ENCODE results near the gene SLC25A51. TPM values are rescaled to one million over a fixed set of nuclear protein-coding genes. Genes with fewer than 3 reads are reported as not detected.

The SLC25A51 gene
- total RNA-seq, 1 experiment from 2014 or later: 12.9 TPM

DNA sequence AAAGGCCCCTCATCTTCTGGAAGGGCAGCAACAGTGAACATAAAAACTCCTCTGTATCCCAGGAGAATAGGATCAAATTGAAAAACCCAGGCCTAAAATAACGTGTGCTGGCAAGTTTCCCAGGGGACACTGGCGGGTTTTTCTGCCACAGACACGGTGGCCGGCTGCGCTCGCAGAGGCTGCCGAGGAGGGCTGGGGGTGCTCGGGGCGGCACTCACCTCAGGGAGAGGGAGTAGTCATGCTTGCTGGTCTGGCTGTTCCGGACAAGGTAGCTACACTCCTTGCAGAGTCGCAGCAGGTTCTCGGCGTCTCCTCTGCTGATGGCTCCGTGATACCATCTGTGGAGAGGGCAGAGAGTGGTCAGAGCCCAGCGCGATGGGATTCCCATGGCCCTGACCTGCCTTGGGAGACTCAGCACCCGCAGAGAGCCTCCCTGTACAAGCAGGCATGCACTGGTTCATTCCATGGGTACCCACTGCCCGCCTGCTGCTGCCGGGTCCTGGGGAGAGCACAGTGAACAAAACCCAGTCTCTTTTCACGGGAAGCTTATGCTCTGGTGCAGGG is 44.6 kb upstream of the SLC25A51 start:
- no CpG with 5 or more reads among the region's 20 CpGs for WGBS (ENCODE audit: extremely low coverage, insufficient read length, low lambda C conversion rate)
- no peaks in the 10 kb centered on the region for H3K79me2 ChIP-seq (ENCODE audit: insufficient read depth, low read length)
- Mint-ChIP-seq H3K27me3 (ENCODE audit: low read depth) (no peaks in the 10 kb centered on the region; the same call in 1 of the 2 replicates), H3K27ac (peak overlapping the region in 1 of 3 experiments; percentile 23; a peak in 2 of 7 replicates), H3K36me3 (ENCODE audit: insufficient read depth in 1 of 3, low read depth in 3 of 3) (peaks cover 3 to 54% (median 27%) of the 10 kb centered on the region in 3 experiments; a peak in 6 of 7 replicates), H3K4me1 (peaks cover 19% of the 10 kb centered on the region in 2 experiments), H3K9me3 (no peaks in the 10 kb centered on the region), H3K4me3 (no peak overlapping the region)
- H4K20me1 ChIP-seq (ENCODE audit: control insufficient read depth, insufficient read depth, insufficient read length): no peaks in the 10 kb centered on the region
- H4K5ac ChIP-seq (ENCODE audit: insufficient read length, low read depth, low read length): no peak overlapping the region
- H3K18ac ChIP-seq (ENCODE audit: insufficient read length, low read depth, low read length): no peak overlapping the region
- no peak overlapping the region for H2AK5ac ChIP-seq (ENCODE audit: insufficient read length, low read length)
- no peak overlapping the region for H3K4me2 ChIP-seq (ENCODE audit: insufficient read depth, insufficient read length, low read length)
- H2AFZ ChIP-seq (ENCODE audit: low read length): no peak overlapping the region
- no peak overlapping the region for H2BK120ac ChIP-seq (ENCODE audit: low read depth, low read length, poor library complexity, severe bottlenecking)
- H3K9ac ChIP-seq (ENCODE audit: extremely low read depth, insufficient read length, low read length): no peak overlapping the region
- H2BK5ac ChIP-seq (ENCODE audit: insufficient read length, low read length): no peak overlapping the region
- H2BK12ac ChIP-seq (ENCODE audit: insufficient read length, low read depth, low read length): no peak overlapping the region
- DNase-seq: no peak
- H3K4ac ChIP-seq (ENCODE audit: low read depth, low read length): no peak overlapping the region
- H3K9me3 ChIP-seq (ENCODE audit: control insufficient read depth, low read depth, low read length): no peaks in the 10 kb centered on the region
- no peaks in the 10 kb centered on the region for H3K27me3 ChIP-seq (ENCODE audit: insufficient read depth, low read length)
- no peak overlapping the region for H3K27ac ChIP-seq (ENCODE audit: insufficient read length, low read depth, low read length)
- TF ChIP-seq, protein P1, sequence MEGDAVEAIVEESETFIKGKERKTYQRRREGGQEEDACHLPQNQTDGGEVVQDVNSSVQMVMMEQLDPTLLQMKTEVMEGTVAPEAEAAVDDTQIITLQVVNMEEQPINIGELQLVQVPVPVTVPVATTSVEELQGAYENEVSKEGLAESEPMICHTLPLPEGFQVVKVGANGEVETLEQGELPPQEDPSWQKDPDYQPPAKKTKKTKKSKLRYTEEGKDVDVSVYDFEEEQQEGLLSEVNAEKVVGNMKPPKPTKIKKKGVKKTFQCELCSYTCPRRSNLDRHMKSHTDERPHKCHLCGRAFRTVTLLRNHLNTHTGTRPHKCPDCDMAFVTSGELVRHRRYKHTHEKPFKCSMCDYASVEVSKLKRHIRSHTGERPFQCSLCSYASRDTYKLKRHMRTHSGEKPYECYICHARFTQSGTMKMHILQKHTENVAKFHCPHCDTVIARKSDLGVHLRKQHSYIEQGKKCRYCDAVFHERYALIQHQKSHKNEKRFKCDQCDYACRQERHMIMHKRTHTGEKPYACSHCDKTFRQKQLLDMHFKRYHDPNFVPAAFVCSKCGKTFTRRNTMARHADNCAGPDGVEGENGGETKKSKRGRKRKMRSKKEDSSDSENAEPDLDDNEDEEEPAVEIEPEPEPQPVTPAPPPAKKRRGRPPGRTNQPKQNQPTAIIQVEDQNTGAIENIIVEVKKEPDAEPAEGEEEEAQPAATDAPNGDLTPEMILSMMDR (conservative IDR thresholded peaks at IDR 0.05): no peak
- H3K23ac ChIP-seq (ENCODE audit: insufficient read length, low read depth, low read length): no peak overlapping the region
- H3K14ac ChIP-seq (ENCODE audit: insufficient read depth, low read length): no peak overlapping the region
- H3K56ac ChIP-seq (ENCODE audit: insufficient read length, low read depth, low read length): no peak overlapping the region
- H3K4me1 ChIP-seq (ENCODE audit: insufficient read depth, low read length): no peaks in the 10 kb centered on the region; the same call in 1 of the 2 replicates
- no peak overlapping the region for H3T11ph ChIP-seq (ENCODE audit: low read length)
- H2BK15ac ChIP-seq (ENCODE audit: low read depth, low read length): no peak overlapping the region
- no peak overlapping the region for H4K91ac ChIP-seq (ENCODE audit: insufficient read length, low read depth, low read length)
- H4K8ac ChIP-seq (replicated peaks; ENCODE audit: insufficient read length, low read depth, low read length): no peak overlapping the region
- H2BK20ac ChIP-seq (ENCODE audit: low read depth, low read length, poor library complexity, severe bottlenecking): no peak overlapping the region
- no peaks in the 10 kb centered on the region for H3K23me2 ChIP-seq (ENCODE audit: insufficient read length, low read depth, low read length, poor library complexity, severe bottlenecking)
- no peaks in the 10 kb centered on the region for H3K79me1 ChIP-seq (ENCODE audit: insufficient read depth, low read depth, low read length, poor library complexity, severe bottlenecking)

Measured in H9 (cell line).